Upper lobe of right lung (tissue), 1 donor: Measurements from ENCODE around the gene LAMA5. TPM values are rescaled to one million over a fixed set of nuclear protein-coding genes. Genes with fewer than 3 reads are reported as not detected.

Experiments used
- ATAC-seq: fragments of 200-7000 bp; cut with Tn5 transposase; one replicate; pipeline ENCODE4 v1.9.1; 2020; ENCODE audit warnings: mild to moderate bottlenecking, moderate library complexity
- DNase-seq: peaks from one replicate; pipeline ENCODE4 v3.0.0-alpha.2; 2020
- H3K27ac ChIP-seq: fragments of 200-600 bp; one replicate; pipeline ENCODE4 v1.8.0; 2022
- H3K27me3 ChIP-seq: fragments of 200-600 bp; one replicate; pipeline ENCODE4 v1.8.0; 2022; ENCODE audit warnings: mild to moderate bottlenecking
- H3K36me3 ChIP-seq: fragments of 200-600 bp; one replicate; pipeline ENCODE4 v1.8.0; 2022
- H3K4me1 ChIP-seq: fragments of 200-600 bp; one replicate; pipeline ENCODE4 v1.8.0; 2022
- H3K4me3 ChIP-seq: fragments of 200-600 bp; one replicate; pipeline ENCODE4 v1.8.0; 2022; ENCODE audit warnings: mild to moderate bottlenecking
- H3K9me3 ChIP-seq: fragments of 200-600 bp; one replicate; pipeline ENCODE4 v1.8.0; 2022
- CTCF ChIP-seq: fragments of 200-600 bp; IDR thresholded peaks from one replicate; pipeline ENCODE4 v1.8.0; 2022; ENCODE audit warnings: antibody characterized with exemption
- intact Hi-C: fragments of 100-400 bp; cut with DNase I; formaldehyde crosslinking; loops from one replicate; pipeline ENCODE4 v1.11.0; 2022
- total RNA-seq: library from RNA; stranded (reverse); fragmentation: NEBNext Ultra II Directional; extraction: Animal tissue kit (Norgen Biotek cat#: 25700); gene quantifications from one replicate; pipeline ENCODE4 v1.2.1, GENCODE V29; 2021
- donor health status: DM: no; HTN: yes; CAD: no; lungs with severe emphysema.

The LAMA5 gene
- total RNA-seq, 1 donor from 2014 or later: 279 TPM

- no peak for TF ChIP-seq CTCF
- Histone ChIP-seq H3K36me3 (peaks cover 38% of the 10 kb centered on the region), H3K9me3 (no peaks in the 10 kb centered on the region), H3K4me1 (no peaks in the 10 kb centered on the region), H3K4me3 (no peak overlapping the region), H3K27ac (no peak overlapping the region), H3K27me3 (no peaks in the 10 kb centered on the region)
- ATAC-seq: peak; percentile 11
- no peak for DNase-seq
- intact Hi-C loops: no loop called here
These were observed 46.3 kb downstream of the LAMA5 start for GRCh38 chr20:62320581-62321354.

- peaks cover 48% of the 10 kb centered on the region for H3K36me3 ChIP-seq
- TF ChIP-seq CTCF: no peak
- H3K4me1 ChIP-seq: no peaks in the 10 kb centered on the region
- intact Hi-C loops: no loop called here
- no peaks in the 10 kb centered on the region for H3K27me3 ChIP-seq
- no peak overlapping the region for H3K4me3 ChIP-seq
- ATAC-seq (no peak), DNase-seq (no peak)
- no peak overlapping the region for H3K27ac ChIP-seq
- no peaks in the 10 kb centered on the region for H3K9me3 ChIP-seq
These were observed 47.7 kb downstream of the LAMA5 start for GRCh38 chr20:62319346-62319909.

- H3K9me3 ChIP-seq: no peaks in the 10 kb centered on the region
- no peak overlapping the region for H3K4me3 ChIP-seq
- H3K27me3 ChIP-seq: no peaks in the 10 kb centered on the region
- no peaks in the 10 kb centered on the region for H3K4me1 ChIP-seq
- no peak overlapping the region for H3K27ac ChIP-seq
- intact Hi-C loops: no loop called here
- H3K36me3 ChIP-seq: peaks cover 47% of the 10 kb centered on the region
- no peak for DNase-seq
- no peak for ATAC-seq
- TF ChIP-seq CTCF: no peak
These were observed 48.4 kb downstream of the LAMA5 start for GRCh38 chr20:62318400-62319345.

- Histone ChIP-seq H3K27ac (no peak overlapping the region), H3K4me3 (no peak overlapping the region), H3K4me1 (no peaks in the 10 kb centered on the region), H3K27me3 (no peaks in the 10 kb centered on the region), H3K36me3 (peaks cover 60% of the 10 kb centered on the region), H3K9me3 (no peaks in the 10 kb centered on the region)
- intact Hi-C loops: no loop called here
- TF ChIP-seq CTCF: no peak
- ATAC-seq (no peak), DNase-seq (no peak)
These were observed 49.9 kb downstream of the LAMA5 start for GRCh38 chr20:62317167-62317655.

GRCh38 chr20:62316331-62317166 is 50.6 kb downstream of the LAMA5 start:
- intact Hi-C loops: no loop called here
- no peak overlapping the region for H3K27ac ChIP-seq
- DNase-seq: no peak
- no peak for TF ChIP-seq CTCF
- H3K4me3 ChIP-seq: no peak overlapping the region
- ATAC-seq: no peak
- no peaks in the 10 kb centered on the region for H3K9me3 ChIP-seq
- no peaks in the 10 kb centered on the region for H3K4me1 ChIP-seq
- H3K27me3 ChIP-seq: no peaks in the 10 kb centered on the region
- H3K36me3 ChIP-seq: peaks cover 65% of the 10 kb centered on the region
